Neutrophil (primary cell): ENCODE results near the gene DPPA3.
"Not testable (repeated sequence)": the region's sequence is repeated elsewhere in the genome, so short reads cannot be mapped to it uniquely, and the experiment has no call there.

Source experiments
- H3K27ac ChIP-seq: fragments of 200-600 bp; sonication (generic); 2 replicates; pipeline ENCODE4 v1.5.1; 2016; ENCODE audit warnings: mild to moderate bottlenecking, moderate library complexity
- H3K27me3 ChIP-seq: fragments of 200-600 bp; sonication (generic); 2 replicates; pipeline ENCODE4 v1.6.0; 2016; ENCODE audit warnings: mild to moderate bottlenecking
- H3K36me3 ChIP-seq: fragments of 200-600 bp; sonication (generic); 2 replicates; pipeline ENCODE4 v1.5.1; 2017
- H3K4me1 ChIP-seq, 2 experiments: fragments of 200-600 bp in 1 of 2; sonication (generic) in 1 of 2; 1 replicate in 1 of 2; 2 replicates in 1 of 2; pipeline versions ENCODE4 v1.5.1 to v1.6.1; 2013 to 2016; ENCODE audit warnings: low read depth in 1 of 2, low read length in 1 of 2, mild to moderate bottlenecking in 1 of 2, moderate library complexity in 1 of 2; ENCODE audit not compliant: control insufficient read depth in 1 of 2, insufficient read depth in 1 of 2
- H3K4me3 ChIP-seq, 2 experiments: fragments of 200-600 bp in 1 of 2; sonication (generic) in 1 of 2; 1 replicate in 1 of 2; 2 replicates in 1 of 2; pipeline ENCODE4 v1.5.1; 2013 to 2016; ENCODE audit warnings: low read depth in 1 of 2, low read length in 1 of 2, mild to moderate bottlenecking in 1 of 2, moderate library complexity in 1 of 2
- H3K9me3 ChIP-seq: fragments of 200-600 bp; sonication (generic); 2 replicates; pipeline ENCODE4 v1.5.1; 2016
- TF ChIP-seq, protein P1 (sequence below): fragments of 200-600 bp; sonication (generic); IDR thresholded peaks from 2 replicates; pipeline ENCODE4 v1.5.1; 2016; ENCODE audit warnings: antibody characterized with exemption

The DPPA3 gene

DNA sequence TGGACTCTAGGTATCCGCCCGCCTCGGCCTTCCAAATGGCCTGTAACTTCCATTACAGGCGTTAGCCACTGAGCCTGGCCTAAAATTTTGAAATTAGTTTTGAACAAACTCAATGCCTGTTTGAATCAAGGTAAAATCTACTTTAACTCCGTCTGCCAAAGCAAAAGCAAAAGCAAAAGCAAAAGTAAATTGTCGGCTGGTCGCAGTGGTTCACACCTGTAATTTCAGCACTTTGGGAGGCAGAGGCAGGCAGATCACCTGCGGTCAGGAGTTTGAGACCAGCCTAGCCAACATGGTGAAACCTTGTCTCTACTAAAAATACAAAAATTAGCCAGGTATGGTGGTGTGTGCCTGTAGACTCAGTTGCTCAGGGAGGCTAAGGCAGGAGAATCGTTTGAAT is 44.4 kb downstream of the DPPA3 start:
- H3K9me3 ChIP-seq, H3K4me3 ChIP-seq, H3K27me3 ChIP-seq, H3K27ac ChIP-seq, H3K4me1 ChIP-seq, H3K36me3 ChIP-seq: not testable (repeated sequence)

DNA sequence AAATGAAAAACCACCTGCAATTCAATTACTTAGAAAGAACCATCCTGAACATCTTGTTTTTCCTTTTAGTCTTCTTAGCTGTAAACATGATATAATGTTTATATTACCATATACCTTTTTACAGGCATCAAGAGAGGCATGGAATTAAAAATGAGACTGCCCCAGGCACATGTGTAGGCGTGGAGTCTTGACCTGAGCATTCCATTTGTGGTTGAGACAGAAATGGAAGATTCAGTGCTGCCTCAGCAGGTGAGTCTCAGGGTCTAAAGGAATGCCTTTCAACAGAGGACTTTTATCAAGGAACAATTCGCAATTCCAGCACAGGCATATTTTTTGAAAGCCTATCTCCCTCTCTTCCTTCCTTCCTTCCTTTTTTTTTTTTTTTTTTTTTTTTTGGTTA is 45.8 kb downstream of the DPPA3 start:
- TF ChIP-seq, protein P1, sequence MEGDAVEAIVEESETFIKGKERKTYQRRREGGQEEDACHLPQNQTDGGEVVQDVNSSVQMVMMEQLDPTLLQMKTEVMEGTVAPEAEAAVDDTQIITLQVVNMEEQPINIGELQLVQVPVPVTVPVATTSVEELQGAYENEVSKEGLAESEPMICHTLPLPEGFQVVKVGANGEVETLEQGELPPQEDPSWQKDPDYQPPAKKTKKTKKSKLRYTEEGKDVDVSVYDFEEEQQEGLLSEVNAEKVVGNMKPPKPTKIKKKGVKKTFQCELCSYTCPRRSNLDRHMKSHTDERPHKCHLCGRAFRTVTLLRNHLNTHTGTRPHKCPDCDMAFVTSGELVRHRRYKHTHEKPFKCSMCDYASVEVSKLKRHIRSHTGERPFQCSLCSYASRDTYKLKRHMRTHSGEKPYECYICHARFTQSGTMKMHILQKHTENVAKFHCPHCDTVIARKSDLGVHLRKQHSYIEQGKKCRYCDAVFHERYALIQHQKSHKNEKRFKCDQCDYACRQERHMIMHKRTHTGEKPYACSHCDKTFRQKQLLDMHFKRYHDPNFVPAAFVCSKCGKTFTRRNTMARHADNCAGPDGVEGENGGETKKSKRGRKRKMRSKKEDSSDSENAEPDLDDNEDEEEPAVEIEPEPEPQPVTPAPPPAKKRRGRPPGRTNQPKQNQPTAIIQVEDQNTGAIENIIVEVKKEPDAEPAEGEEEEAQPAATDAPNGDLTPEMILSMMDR = no peak
- Histone ChIP-seq H3K4me3 (no peak overlapping the region), H3K27me3 (no peaks in the 10 kb centered on the region), H3K36me3 (no peaks in the 10 kb centered on the region), H3K9me3 (no peaks in the 10 kb centered on the region), H3K27ac (no peak overlapping the region), H3K4me1 (peaks cover 5 to 9% of the 10 kb centered on the region in 2 experiments)

DNA sequence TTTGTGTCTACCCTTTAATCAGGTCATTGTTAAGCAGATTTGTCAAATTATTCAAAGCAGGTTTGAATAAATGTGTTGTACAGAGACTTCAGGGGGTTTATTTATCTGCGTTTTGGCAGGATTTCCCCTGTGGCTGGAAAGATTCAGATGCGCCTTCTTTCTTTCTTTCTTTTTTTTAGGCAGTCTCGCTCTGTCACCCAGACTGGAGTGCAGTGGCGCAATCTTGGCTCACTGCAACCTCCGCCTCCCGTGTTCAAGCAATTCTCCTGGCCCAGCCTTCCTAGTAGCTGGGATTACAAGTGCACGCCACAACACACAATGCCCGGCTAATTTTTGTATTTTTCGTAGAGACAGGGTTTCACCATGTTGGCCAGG is 47.5 kb downstream of the DPPA3 start:
- no peaks in the 10 kb centered on the region for H3K36me3 ChIP-seq
- H3K4me1 ChIP-seq = peaks cover 5 to 9% of the 10 kb centered on the region in 2 experiments
- TF ChIP-seq, protein P1 = no peak
- H3K27ac ChIP-seq = no peak overlapping the region
- no peak overlapping the region for H3K4me3 ChIP-seq
- H3K27me3 ChIP-seq = no peaks in the 10 kb centered on the region
- H3K9me3 ChIP-seq = no peaks in the 10 kb centered on the region
